HG02885 (cell line): ENCODE measurements around the gene GOLGA6L10.
"Not testable (repeated sequence)": the region's sequence is repeated elsewhere in the genome, so short reads cannot be mapped to it uniquely, and the experiment has no call there.

Experiments used
- ATAC-seq: cut with Tn5 transposase; IDR thresholded peaks from one replicate; pipeline ENCODE4 v1.9.1; 2021; ENCODE audit warnings: mild to moderate bottlenecking; ENCODE audit not compliant: unreplicated experiment, poor library complexity

Gene GOLGA6L10

DNA sequence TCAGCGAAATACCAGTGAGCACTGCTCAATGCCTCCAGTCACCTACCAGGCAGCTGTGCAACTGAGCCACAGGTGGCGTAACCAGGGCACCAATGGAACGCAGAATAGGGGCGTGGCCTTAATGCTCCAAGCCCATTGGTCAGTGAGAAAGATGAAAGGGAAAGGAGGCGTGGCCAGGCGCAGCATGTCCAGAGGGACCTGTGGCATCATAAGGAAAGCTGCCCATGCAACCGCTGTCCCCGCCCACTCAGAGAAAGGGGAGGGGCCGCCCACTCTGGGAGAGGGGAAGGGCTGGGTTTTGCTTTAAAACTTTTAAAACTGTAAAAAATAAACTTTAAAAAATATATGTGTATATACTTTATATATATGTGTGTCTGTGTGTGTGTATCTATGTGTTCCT is at the start of gene GOLGA6L10:
Gene GOLGA6L10, minus strand, starts transcription at position 101 of the 400 bp plus-strand sequence. Its CDS starts 100 bp downstream, at position 1.
- not testable (repeated sequence) for ATAC-seq

- no peak for ATAC-seq
Observed at GRCh38 chr15:82398785-82399184, 49.5 kb upstream of the GOLGA6L10 start.

DNA sequence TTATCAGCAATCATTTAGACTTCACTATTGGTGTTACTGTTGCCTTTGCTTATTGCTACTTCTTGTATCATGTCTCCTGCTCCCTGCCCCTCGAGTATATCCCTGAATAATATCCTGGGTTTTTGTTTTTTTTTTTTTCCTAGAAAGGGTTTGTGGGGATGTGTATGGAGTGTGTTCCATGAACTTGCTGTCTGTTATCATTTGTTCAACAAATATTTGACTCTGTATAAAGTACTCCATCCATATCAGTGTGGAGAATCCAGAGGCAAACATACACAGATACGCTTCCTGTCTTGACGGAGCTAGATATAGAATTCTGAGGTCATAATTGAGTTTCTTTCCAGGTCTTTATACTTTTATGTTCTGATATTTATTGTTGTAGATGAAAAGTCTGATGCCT is 48.5 kb upstream of the GOLGA6L10 start:
- no peak for ATAC-seq

GRCh38 chr15:82395788-82396187 is 46.5 kb upstream of the GOLGA6L10 start:
- not testable (repeated sequence) for ATAC-seq

GRCh38 chr15:82393671-82394070 is 44.4 kb upstream of the GOLGA6L10 start:
- ATAC-seq, result no peak

GRCh38 chr15:82392077-82392476 is 42.8 kb upstream of the GOLGA6L10 start:
- not testable (repeated sequence) for ATAC-seq

- ATAC-seq, result not testable (repeated sequence)
Observed at GRCh38 chr15:82390152-82390551, 40.9 kb upstream of the GOLGA6L10 start.

GRCh38 chr15:82387209-82387608 is 37.9 kb upstream of the GOLGA6L10 start:
- ATAC-seq, result not testable (repeated sequence)

- not testable (repeated sequence) for ATAC-seq
Observed at GRCh38 chr15:82381330-82381955, 32.2 kb upstream of the GOLGA6L10 start.

DNA sequence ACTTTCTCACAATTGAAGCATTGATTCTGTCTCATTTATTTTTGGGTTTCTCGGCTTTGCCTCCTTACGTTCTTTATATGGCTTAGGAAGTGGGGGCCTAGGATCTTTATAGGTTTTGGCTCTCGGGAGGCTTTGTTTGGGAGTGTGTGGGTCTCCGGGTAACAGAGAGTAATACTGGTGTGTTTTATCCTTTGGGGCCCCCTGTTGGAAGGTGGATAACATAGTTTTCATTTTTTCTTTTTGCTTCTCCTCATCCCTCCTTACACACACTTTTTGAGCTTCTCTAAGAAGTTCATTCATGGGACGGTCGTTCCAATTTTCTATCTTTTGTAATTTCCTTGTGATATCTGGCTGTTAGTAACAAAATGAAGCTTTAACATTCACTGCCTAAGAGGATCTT is 30.3 kb upstream of the GOLGA6L10 start:
- not testable (repeated sequence) for ATAC-seq

GRCh38 chr15:82373661-82374060 is 24.4 kb upstream of the GOLGA6L10 start:
- not testable (repeated sequence) for ATAC-seq

DNA sequence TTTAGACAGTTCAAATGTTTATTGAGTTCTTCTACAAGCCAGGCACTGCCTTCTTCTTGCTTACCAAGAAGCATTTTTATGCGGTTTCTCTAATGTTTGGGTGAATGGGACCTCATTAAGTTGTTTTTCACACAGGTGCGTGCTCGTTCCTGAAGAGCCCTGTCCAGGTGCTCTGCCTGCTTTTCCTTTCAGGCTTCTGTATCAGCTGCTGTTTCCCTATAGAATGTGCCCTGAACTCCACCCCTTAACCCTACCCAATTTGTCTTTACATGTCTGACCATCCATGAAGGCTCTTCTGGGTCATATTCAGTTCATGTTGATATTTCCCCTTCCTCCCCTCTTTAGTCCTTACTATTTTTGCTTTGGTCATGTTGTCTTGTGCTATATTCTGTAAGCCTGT is 22.4 kb upstream of the GOLGA6L10 start:
- no peak for ATAC-seq

DNA sequence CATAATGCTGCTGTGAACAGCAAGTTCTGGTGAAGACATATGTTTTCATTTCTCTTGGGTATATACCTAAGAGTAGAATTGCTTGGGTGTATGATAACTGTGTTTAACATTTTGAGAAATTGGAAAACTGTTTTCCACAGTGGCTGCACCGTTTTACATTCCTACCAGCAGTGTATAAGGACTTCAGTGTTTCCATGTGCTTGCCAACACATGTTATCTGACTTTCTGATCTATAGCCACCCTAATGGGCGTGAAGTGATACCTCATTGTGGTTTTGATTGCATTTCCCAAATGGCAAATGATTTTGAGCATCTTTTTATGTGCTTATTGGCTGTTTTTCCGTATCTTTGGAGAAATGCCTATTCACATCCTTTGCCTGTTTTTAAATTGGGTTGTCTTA is 18.5 kb upstream of the GOLGA6L10 start:
- not testable (repeated sequence) for ATAC-seq

GRCh38 chr15:82365692-82366323 is 16.5 kb upstream of the GOLGA6L10 start:
- peak; percentile 89 for ATAC-seq

DNA sequence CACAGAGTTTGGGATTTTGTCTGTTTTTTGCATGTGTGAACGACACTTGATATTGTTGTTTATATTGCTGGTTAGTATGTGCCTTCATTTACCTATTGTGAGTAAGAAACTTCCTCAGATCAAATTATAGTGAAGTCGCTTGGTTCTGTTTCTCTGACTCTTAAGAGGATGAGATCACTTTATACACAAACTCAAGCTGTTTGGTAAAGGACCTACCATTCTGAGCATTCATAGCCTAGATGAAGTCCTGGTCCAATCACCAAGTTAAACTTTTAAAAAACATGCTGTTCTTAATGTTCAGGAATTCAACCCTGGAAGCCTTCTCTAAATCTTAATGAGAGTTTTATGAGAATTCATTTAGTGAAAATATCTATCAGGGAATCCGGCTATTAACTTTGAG is 15.3 kb upstream of the GOLGA6L10 start:
- ATAC-seq, result not testable (repeated sequence)

DNA sequence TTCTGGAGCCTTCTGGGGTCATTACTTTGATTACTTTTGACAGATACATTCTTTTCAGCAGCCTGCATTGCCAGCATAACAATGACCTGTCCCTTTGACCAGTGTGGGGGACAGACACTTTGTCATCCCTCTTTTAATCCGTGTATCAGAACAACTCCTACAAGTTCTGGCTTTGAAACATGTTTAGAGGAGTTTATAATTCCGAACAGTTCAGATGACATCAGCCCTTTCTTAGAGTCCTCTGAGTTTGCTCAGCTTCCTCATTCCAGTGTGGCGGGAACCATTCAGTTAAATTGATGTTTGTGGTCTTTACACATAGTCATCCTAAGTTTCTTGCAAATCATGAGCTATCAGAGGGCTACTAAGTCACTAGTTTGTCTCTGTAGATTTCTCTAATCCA is 13.5 kb upstream of the GOLGA6L10 start:
- ATAC-seq, result not testable (repeated sequence)

- ATAC-seq, result not testable (repeated sequence)
Observed at GRCh38 chr15:82360618-82361017, 11.3 kb upstream of the GOLGA6L10 start.

- ATAC-seq, result not testable (repeated sequence)
Observed at GRCh38 chr15:82355055-82355454, 5.8 kb upstream of the GOLGA6L10 start.

DNA sequence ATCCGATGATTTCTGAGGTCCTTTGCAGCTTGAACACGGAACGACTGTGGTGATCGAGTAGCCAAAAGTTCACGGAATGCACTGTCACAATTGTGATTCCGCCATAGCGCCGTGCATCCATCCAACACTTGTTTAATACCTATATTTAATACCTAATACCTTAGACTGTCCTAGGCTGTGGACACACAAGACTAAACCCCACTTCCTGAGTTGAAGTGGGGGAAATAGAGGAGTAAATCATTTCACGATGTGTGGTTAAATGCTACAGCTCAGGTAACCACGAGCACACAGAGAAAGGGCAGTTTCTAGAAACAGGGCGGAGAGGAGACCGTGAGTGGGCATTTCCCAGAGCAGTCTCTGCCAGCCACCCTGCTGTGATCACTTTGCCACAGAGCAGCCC is 5.3 kb upstream of the GOLGA6L10 start:
- ATAC-seq, result not testable (repeated sequence)

DNA sequence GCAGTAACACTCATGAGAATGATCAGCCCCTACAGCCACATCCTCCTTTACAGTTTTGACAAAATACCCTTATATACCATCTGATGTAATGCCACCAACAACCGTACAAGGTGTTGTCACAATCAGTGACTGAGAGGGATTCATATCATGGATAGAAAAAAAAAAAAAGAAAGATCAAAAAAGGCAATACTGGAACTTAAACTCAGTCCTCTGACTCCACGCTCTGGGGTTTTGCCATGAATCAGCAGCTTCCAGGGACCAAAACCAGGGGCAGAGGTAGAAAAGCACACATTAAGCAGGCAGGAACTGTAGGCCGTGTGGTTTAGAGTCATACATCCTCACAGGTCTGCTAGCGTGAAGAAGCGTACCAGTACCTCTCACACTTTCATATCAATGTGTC is 1.6 kb downstream of the GOLGA6L10 start:
- ATAC-seq, result not testable (repeated sequence)

DNA sequence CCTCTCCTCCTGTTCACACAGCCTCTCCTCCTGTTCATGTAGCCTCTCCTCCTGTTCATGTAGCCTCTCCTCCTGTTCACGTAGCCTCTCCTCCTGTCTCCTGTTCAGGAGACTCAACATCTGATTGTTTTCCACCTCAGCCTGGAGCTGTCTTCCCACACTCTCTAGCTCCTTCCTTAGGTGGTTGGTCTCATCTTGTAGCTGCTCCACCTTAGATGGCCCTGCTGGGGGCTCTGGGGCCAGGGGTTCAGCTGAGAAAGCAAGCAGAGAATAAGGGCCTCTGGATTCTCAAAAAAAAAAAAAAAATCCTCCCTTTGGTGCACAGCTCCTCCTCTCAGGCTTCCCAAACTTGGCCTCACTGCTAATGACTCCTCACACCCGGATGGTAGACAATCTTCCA is 4.1 kb downstream of the GOLGA6L10 start:
- not testable (repeated sequence) for ATAC-seq

DNA sequence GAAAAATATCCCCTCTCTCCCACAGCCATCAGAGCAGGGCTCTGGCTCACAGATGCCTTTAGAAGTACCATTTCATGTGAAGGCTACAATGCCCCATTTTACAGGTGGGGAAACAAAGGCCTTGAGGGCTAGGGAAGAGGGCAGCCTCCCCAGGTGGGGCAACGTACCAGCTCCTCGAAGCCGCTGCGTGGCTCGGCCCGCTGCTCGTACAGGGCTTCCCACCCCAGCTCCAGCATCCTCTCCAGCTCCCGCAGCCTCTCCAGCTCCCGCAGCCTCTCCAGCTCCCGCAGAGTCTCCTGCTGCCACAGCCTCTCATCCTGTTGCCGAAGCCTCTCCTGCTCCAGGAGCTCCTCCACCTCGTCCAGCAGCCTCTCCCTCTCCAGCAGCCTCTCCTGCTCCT is 4.9 kb downstream of the GOLGA6L10 start:
- ATAC-seq, result not testable (repeated sequence)
